GM23338 (cell line): ENCODE results near the gene ZNF236. TPM values are rescaled to one million over a fixed set of nuclear protein-coding genes. Genes with fewer than 3 reads are reported as not detected.

Source experiments
- CREB1 ChIP-seq: fragments of 250-450 bp; sonication (Bioruptor Pico); IDR thresholded peaks from 2 replicates; pipeline ENCODE4 v1.5.0; 2020; ENCODE audit warnings: low read depth, mild to moderate bottlenecking, moderate library complexity
- CTCF ChIP-seq, 2 experiments: fragments of 200-600 bp in 1 of 2; sonication (generic) in 1 of 2; conservative IDR thresholded peaks; 2 replicates each; pipeline versions ENCODE4 v1.5.1 to v1.6.1; 2016 to 2017; ENCODE audit warnings: antibody characterized with exemption in 2 of 2, low read depth in 2 of 2, mild to moderate bottlenecking in 2 of 2, moderate library complexity in 1 of 2
- EZH2 ChIP-seq: fragments of 200-600 bp; sonication (generic); IDR thresholded peaks from one replicate; pipeline ENCODE4 v1.8.0; 2017; ENCODE audit warnings: antibody characterized with exemption, mild to moderate bottlenecking, low read depth; ENCODE audit not compliant: unreplicated experiment
- JUNB ChIP-seq: IDR thresholded peaks from one replicate; pipeline ENCODE4 v1.6.1; 2016; ENCODE audit warnings: antibody characterized with exemption; ENCODE audit not compliant: unreplicated experiment
- NANOG ChIP-seq: IDR thresholded peaks from 2 replicates; pipeline ENCODE4 v1.6.1; 2016; ENCODE audit warnings: antibody characterized with exemption, borderline replicate concordance
- POLR2AphosphoS5 ChIP-seq: IDR thresholded peaks from 2 replicates; pipeline ENCODE4 v1.6.1; 2016; ENCODE audit warnings: antibody characterized with exemption, low read depth
- ZNF114 ChIP-seq: fragments of 250-450 bp; sonication (Bioruptor Pico); IDR thresholded peaks from 2 replicates; pipeline ENCODE4 v1.5.0; 2020; ENCODE audit warnings: mild to moderate bottlenecking, moderate library complexity
- ZNF331 ChIP-seq: fragments of 250-450 bp; sonication (Bioruptor Pico); IDR thresholded peaks from 2 replicates; pipeline ENCODE4 v1.5.0; 2020; ENCODE audit warnings: low read depth, mild to moderate bottlenecking, moderate library complexity
- polyA plus RNA-seq: library from polyadenylated mRNA; unstranded; fragments of >200 nt; fragmentation: Nextera tagmentation; extraction: Ambion mirVana; gene quantifications from 2 replicates; pipeline ENCODE4 v1.2.1, GENCODE V29; 2016
- total RNA-seq: library from RNA; depleted of rRNA; stranded (reverse); fragments of >200 nt; shearing (Covaris generic); gene quantifications from 2 replicates; pipeline ENCODE4 v1.2.3, GENCODE V29; 2014
- TF ChIP-seq, protein P1 (sequence below): fragments of 250-450 bp; sonication (Bioruptor Pico); IDR thresholded peaks from 2 replicates; pipeline ENCODE4 v1.5.0; 2020; ENCODE audit warnings: mild to moderate bottlenecking, moderate library complexity

ZNF236 gene
- total and polyA plus RNA-seq, 2 experiments from 2014 or later, result 8.9 to 16.3 TPM

- TF ChIP-seq, protein P1, sequence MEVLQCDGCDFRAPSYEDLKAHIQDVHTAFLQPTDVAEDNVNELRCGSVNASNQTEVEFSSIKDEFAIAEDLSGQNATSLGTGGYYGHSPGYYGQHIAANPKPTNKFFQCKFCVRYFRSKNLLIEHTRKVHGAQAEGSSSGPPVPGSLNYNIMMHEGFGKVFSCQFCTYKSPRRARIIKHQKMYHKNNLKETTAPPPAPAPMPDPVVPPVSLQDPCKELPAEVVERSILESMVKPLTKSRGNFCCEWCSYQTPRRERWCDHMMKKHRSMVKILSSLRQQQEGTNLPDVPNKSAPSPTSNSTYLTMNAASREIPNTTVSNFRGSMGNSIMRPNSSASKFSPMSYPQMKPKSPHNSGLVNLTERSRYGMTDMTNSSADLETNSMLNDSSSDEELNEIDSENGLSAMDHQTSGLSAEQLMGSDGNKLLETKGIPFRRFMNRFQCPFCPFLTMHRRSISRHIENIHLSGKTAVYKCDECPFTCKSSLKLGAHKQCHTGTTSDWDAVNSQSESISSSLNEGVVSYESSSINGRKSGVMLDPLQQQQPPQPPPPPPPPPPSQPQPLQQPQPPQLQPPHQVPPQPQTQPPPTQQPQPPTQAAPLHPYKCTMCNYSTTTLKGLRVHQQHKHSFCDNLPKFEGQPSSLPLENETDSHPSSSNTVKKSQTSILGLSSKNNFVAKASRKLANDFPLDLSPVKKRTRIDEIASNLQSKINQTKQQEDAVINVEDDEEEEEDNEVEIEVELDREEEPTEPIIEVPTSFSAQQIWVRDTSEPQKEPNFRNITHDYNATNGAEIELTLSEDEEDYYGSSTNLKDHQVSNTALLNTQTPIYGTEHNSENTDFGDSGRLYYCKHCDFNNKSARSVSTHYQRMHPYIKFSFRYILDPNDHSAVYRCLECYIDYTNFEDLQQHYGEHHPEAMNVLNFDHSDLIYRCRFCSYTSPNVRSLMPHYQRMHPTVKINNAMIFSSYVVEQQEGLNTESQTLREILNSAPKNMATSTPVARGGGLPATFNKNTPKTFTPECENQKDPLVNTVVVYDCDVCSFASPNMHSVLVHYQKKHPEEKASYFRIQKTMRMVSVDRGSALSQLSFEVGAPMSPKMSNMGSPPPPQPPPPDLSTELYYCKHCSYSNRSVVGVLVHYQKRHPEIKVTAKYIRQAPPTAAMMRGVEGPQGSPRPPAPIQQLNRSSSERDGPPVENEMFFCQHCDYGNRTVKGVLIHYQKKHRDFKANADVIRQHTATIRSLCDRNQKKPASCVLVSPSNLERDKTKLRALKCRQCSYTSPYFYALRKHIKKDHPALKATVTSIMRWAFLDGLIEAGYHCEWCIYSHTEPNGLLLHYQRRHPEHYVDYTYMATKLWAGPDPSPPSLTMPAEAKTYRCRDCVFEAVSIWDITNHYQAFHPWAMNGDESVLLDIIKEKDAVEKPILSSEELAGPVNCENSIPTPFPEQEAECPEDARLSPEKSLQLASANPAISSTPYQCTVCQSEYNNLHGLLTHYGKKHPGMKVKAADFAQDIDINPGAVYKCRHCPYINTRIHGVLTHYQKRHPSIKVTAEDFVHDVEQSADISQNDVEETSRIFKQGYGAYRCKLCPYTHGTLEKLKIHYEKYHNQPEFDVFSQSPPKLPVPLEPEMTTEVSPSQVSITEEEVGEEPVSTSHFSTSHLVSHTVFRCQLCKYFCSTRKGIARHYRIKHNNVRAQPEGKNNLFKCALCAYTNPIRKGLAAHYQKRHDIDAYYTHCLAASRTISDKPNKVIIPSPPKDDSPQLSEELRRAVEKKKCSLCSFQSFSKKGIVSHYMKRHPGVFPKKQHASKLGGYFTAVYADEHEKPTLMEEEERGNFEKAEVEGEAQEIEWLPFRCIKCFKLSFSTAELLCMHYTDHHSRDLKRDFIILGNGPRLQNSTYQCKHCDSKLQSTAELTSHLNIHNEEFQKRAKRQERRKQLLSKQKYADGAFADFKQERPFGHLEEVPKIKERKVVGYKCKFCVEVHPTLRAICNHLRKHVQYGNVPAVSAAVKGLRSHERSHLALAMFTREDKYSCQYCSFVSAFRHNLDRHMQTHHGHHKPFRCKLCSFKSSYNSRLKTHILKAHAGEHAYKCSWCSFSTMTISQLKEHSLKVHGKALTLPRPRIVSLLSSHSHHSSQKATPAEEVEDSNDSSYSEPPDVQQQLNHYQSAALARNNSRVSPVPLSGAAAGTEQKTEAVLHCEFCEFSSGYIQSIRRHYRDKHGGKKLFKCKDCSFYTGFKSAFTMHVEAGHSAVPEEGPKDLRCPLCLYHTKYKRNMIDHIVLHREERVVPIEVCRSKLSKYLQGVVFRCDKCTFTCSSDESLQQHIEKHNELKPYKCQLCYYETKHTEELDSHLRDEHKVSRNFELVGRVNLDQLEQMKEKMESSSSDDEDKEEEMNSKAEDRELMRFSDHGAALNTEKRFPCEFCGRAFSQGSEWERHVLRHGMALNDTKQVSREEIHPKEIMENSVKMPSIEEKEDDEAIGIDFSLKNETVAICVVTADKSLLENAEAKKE (CRISPR knock-in tag), result no peak
- TF ChIP-seq CREB1 (CRISPR knock-in tag) (no peak), JUNB (no peak), NANOG (no peak), ZNF114 (no peak), EZH2 (no peak), CTCF (conservative IDR thresholded peaks at IDR 0.05; ENCODE audit: low read depth in 2 of 2) (no peak), ZNF331 (CRISPR knock-in tag) (no peak), POLR2AphosphoS5 (no peak)
These were observed 153.3 kb downstream of the ZNF236 start (continued) for GRCh38 chr18:76975577-76976110.
